Caco-2 (cell line): ENCODE results near the gene TFPI. TPM values are rescaled to one million over a fixed set of nuclear protein-coding genes. Genes with fewer than 3 reads are reported as not detected.

Experiments used
- BruUV-seq: library from RNA; stranded (reverse); fragments of 400-500 nt; replicated peaks from 2 replicates; lab custom pipeline; 2021; lab: Mats Ljungman, UMichigan
- CTCF ChIA-PET: fragments of 300-600 bp; sonication (Branson Sonifier 250); formaldehyde crosslinking; loops from one replicate; lab custom pipeline; 2022; ENCODE audit warnings: antibody characterized with exemption; lab: Charles Lee
- POLR2A ChIA-PET: fragments of 300-600 bp; sonication (Branson Sonifier 250); formaldehyde crosslinking; loops from one replicate; lab custom pipeline; 2022; ENCODE audit warnings: antibody characterized with exemption; lab: Charles Lee
- DNase-seq, 2 experiments: peaks; one replicate each; pipeline versions ENCODE4 v3.0.0 to v3.0.0-alpha.2; 2020 to 2022
- H3K27me3 ChIP-seq: replicated peaks from 2 replicates; pipeline ENCODE4 v1.6.0; 2011; ENCODE audit warnings: low read length; ENCODE audit not compliant: control insufficient read depth, insufficient read depth
- H3K36me3 ChIP-seq: 2 replicates; pipeline ENCODE4 v1.5.1; 2011; ENCODE audit warnings: low read length; ENCODE audit not compliant: control insufficient read depth, insufficient read depth
- H3K4me1 ChIP-seq: fragments of 250-450 bp; sonication (Bioruptor Pico); 2 replicates; pipeline ENCODE4 v1.5.1; 2020; ENCODE audit warnings: mild to moderate bottlenecking
- H3K4me3 ChIP-seq: 2 replicates; pipeline ENCODE4 v1.5.1; 2011; ENCODE audit warnings: low read depth, mild to moderate bottlenecking, control low read depth, low read length
- H3K9me3 ChIP-seq: fragments of 250-450 bp; sonication (Bioruptor Pico); 2 replicates; pipeline ENCODE4 v1.5.1; 2020; ENCODE audit warnings: mild to moderate bottlenecking, moderate library complexity
- H3K27ac Mint-ChIP-seq: one replicate; pipeline ENCODE4 v1.8.0; 2022; ENCODE audit warnings: mixed read lengths; ENCODE audit not compliant: unreplicated experiment
- H3K27me3 Mint-ChIP-seq: one replicate; pipeline ENCODE4 v1.8.0; 2022; ENCODE audit warnings: mixed read lengths; ENCODE audit not compliant: insufficient read depth, unreplicated experiment
- H3K36me3 Mint-ChIP-seq: one replicate; pipeline ENCODE4 v1.8.0; 2022; ENCODE audit warnings: mild to moderate bottlenecking, mixed read lengths; ENCODE audit not compliant: insufficient read depth, unreplicated experiment
- H3K4me1 Mint-ChIP-seq: one replicate; pipeline ENCODE4 v1.8.0; 2022; ENCODE audit warnings: low read depth, mixed read lengths; ENCODE audit not compliant: unreplicated experiment
- H3K4me3 Mint-ChIP-seq: one replicate; pipeline ENCODE4 v1.8.0; 2022; ENCODE audit warnings: mild to moderate bottlenecking, moderate library complexity, mixed read lengths; ENCODE audit not compliant: unreplicated experiment
- H3K9me3 Mint-ChIP-seq: one replicate; pipeline ENCODE4 v1.8.0; 2022; ENCODE audit warnings: mixed read lengths; ENCODE audit not compliant: unreplicated experiment
- CTCF ChIP-seq, 2 experiments: fragments of 200-600 bp in 1 of 2; IDR thresholded peaks; 1 replicate in 1 of 2; 2 replicates in 1 of 2; pipeline versions ENCODE4 v1.5.1 to v1.8.0; 2011 to 2022; ENCODE audit warnings: antibody characterized with exemption in 1 of 2, control low read depth in 1 of 2, inconsistent platforms in 1 of 2, low read depth in 1 of 2, low read length in 1 of 2, mild to moderate bottlenecking in 1 of 2, moderate library complexity in 1 of 2; ENCODE audit not compliant: insufficient read depth in 1 of 2, severe bottlenecking in 1 of 2, unreplicated experiment in 1 of 2
- intact Hi-C: fragments of 100-400 bp; cut with micrococcal nuclease; formaldehyde crosslinking; loops from one replicate; pipeline ENCODE4 v1.10.0; 2022; ENCODE audit not compliant: unreplicated experiment
- total RNA-seq: library from RNA; stranded (reverse); gene quantifications from 2 replicates; pipeline ENCODE4 v1.2.3, GENCODE V29; 2022

Gene TFPI
- total RNA-seq, 1 experiment from 2014 or later, result 31.0 TPM

DNA sequence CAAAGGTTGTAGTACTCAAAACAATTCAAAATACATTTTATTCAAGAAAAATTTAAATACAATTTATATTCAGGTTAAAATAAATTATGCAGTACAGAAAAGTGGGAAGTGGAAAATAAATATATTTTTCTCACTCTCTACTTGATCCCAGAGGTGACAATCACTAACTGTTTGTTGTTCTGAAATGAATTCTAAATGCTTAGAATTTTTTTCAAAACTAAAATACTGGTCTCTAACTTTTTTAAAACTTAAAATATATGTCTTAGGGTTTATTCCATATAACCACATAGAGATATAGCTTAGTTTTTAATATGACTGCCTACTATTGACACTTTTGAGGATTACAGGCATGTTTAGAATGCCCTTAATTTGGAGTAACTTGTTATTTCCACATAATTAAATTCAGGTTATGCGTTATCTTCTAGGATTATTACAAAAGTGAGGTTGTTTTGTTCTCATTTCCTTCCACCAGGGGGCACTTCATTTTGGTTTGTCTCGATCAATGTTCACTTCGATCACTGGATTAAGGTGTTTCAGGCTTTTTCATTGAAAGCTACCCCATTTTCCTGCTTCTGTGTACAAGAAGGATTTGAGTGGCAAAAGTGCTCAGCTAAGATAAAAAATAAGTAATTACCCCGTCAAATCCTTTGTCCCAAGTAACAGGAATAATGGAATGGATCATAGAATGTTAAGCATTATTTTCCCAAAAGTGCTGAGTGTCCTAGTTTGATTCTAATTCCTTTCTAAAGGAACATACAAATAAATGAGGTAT is 27.1 kb upstream of the TFPI start:
- H3K36me3 Mint-ChIP-seq, result no peaks in the 10 kb centered on the region
- DNase-seq, result peak in 1 of 2 experiments; percentile 62
- H3K27me3 Mint-ChIP-seq, result peaks cover 4% of the 10 kb centered on the region
- H3K36me3 ChIP-seq, result no peaks in the 10 kb centered on the region
- H3K4me3 ChIP-seq, result no peak overlapping the region
- H3K9me3 ChIP-seq, result no peaks in the 10 kb centered on the region
- H3K4me1 Mint-ChIP-seq, result no peaks in the 10 kb centered on the region
- no peaks in the 10 kb centered on the region for H3K27me3 ChIP-seq
- H3K4me3 Mint-ChIP-seq, result no peak overlapping the region
- peak; percentile 64 to 71 for TF ChIP-seq CTCF (IDR thresholded peaks at IDR 0.05; ENCODE audit: insufficient read depth in 1 of 2, low read depth in 1 of 2, low read length in 1 of 2, severe bottlenecking in 1 of 2, unreplicated experiment in 1 of 2)
- H3K4me1 ChIP-seq, result peaks cover 17% of the 10 kb centered on the region
- BruUV-seq, result no TSS peak
- CTCF ChIA-PET, result interaction anchor here (0.6 to 2.7 kb wide), 4 partner anchors 82 to 933 kb away, joined by 3 to 25 read pairs (median 4); no protein-coding TSS in a partner anchor
- no peaks in the 10 kb centered on the region for H3K9me3 Mint-ChIP-seq
- intact Hi-C loops, result loop anchor here (1.0 to 2.0 kb wide), 4 partner anchors 73 to 931 kb away; no protein-coding TSS in a partner anchor
- POLR2A ChIA-PET, result no interaction called here
- no peak overlapping the region for H3K27ac Mint-ChIP-seq

- BruUV-seq, result no TSS peak
- DNase-seq, result peak in 1 of 2 experiments; percentile 47
- H3K4me3 ChIP-seq, result no peak overlapping the region
These were observed 26.4 kb upstream of the TFPI start for GRCh38 chr2:187580462-187581124.

More at GRCh38 chr2:187580462-187581124, 26.4 kb upstream of the TFPI start:
- peak in 1 of 2 experiments; percentile 33 for TF ChIP-seq CTCF (IDR thresholded peaks at IDR 0.05; ENCODE audit: insufficient read depth in 1 of 2, low read depth in 1 of 2, low read length in 1 of 2, severe bottlenecking in 1 of 2, unreplicated experiment in 1 of 2)
- Histone ChIP-seq H3K36me3 (no peaks in the 10 kb centered on the region), H3K27me3 (no peaks in the 10 kb centered on the region), H3K9me3 (no peaks in the 10 kb centered on the region), H3K4me1 (peaks cover 24% of the 10 kb centered on the region)
- POLR2A ChIA-PET, result no interaction called here
- no peaks in the 10 kb centered on the region for H3K4me1 Mint-ChIP-seq
- no peaks in the 10 kb centered on the region for H3K9me3 Mint-ChIP-seq
- H3K27me3 Mint-ChIP-seq, result peaks cover 4% of the 10 kb centered on the region
- no peaks in the 10 kb centered on the region for H3K36me3 Mint-ChIP-seq
- intact Hi-C loops, result loop anchor here (1.0 to 2.0 kb wide), 5 partner anchors 72 to 932 kb away; no protein-coding TSS in a partner anchor
- H3K27ac Mint-ChIP-seq, result no peak overlapping the region
- CTCF ChIA-PET, result interaction anchor here (2.7 kb wide), 1 partner anchor 81 kb away, joined by 25 read pairs; no protein-coding TSS in a partner anchor
- H3K4me3 Mint-ChIP-seq, result no peak overlapping the region
